Stimulated activated CD4-positive, alpha-beta T cell treated with anti-CD3 and anti-CD28 coated beads, Interleukin-15, amount 100 ng/mL, for 24 hours (primary cell): Measurements from ENCODE around the gene ETHE1.

Source experiments
- DNase-seq: peaks from one replicate; pipeline ENCODE4 v3.0.0-alpha.2; 2020

Gene ETHE1, protein sequence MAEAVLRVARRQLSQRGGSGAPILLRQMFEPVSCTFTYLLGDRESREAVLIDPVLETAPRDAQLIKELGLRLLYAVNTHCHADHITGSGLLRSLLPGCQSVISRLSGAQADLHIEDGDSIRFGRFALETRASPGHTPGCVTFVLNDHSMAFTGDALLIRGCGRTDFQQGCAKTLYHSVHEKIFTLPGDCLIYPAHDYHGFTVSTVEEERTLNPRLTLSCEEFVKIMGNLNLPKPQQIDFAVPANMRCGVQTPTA

DNA sequence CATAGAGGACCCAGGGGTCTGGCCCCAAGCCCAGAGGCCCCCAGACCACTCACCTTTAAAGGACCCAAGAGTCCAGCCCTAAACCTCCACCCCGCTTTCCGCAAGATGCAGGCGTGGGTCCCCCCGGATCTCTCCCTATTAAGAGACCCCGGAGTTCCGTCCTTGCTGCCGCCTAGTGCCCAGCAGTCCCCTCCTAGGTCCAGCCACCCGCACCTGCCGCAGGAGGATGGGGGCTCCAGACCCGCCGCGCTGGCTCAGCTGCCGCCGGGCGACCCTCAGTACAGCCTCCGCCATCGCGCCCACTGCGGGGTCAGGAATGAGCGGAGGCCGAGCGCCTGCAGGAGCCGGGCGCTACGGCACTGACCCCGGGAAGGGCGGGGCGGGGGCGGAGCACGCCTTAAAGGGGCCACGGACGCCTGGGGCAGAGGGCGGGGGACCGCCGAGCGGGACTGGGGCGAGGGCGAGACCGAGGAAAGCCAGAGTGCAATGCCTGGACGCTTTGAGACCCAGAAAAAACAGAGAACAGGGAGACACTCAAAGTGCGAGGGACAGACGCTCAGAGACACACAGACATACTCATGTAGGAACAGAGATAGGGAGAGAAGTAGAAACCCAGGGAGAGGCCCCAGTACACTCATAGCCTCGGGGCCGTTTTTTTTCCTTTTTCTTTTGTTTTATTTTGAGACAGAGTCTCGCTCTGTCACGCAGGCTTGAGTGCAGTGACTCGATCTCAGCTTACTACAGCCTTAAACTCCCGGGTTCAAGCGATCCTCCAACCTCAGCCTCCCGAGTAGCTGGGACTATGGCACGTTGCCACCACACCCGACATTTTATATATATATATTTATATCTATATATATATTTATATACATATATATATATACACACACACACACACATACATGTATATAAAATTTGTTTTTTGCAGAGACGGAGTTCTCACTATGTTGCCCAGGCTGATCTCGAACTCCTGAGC, at the start of gene ETHE1:
TSS of gene ETHE1 (minus strand) at position 318 of the 976 bp plus-strand sequence. CDS start at position 294, 24 bp downstream.
- DNase-seq, result peak; percentile 90

DNA sequence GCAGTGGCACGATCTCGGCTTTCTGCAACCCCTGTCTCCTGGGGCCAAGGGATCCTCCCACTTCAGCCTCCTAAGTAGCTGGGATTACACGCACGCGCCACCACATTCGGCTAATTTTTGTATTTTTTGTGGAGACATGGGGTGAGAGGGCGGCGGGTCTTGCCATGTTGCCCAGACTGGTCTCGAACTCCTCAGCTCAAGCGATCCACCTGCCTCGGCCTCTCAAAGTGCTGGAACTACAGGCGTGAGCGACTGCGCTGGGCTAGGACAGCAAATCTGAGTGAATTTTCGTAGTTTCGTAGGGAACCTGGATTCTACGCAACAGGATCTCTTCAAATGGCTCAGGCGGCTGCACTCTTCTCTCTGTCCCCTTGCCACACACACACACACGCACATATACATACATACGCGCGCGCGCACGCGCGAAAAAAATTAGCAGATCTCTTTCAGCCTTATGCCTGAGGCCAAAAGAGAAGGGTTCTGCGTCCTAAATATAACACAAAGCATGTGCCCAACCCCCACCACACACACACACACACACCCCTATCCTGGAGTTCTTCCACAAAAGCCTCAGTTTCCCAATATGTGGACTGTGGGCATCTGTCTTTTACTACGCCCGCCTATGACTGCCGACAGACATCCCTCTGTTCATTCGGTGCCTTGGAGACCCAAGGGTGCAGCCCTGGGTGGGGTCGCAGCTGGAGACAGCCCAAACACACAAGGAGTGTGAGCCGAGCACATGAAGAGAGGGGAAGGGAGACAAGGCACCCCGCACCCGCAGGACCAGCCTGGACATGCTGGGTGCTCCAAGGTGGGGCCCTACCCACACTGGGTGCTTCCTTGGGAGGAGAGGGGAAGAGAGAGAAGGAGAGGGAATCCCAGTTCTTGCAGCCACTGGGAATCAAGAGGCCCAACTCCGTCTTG, 49.2 kb upstream of the ETHE1 start:
- no peak for DNase-seq

DNA sequence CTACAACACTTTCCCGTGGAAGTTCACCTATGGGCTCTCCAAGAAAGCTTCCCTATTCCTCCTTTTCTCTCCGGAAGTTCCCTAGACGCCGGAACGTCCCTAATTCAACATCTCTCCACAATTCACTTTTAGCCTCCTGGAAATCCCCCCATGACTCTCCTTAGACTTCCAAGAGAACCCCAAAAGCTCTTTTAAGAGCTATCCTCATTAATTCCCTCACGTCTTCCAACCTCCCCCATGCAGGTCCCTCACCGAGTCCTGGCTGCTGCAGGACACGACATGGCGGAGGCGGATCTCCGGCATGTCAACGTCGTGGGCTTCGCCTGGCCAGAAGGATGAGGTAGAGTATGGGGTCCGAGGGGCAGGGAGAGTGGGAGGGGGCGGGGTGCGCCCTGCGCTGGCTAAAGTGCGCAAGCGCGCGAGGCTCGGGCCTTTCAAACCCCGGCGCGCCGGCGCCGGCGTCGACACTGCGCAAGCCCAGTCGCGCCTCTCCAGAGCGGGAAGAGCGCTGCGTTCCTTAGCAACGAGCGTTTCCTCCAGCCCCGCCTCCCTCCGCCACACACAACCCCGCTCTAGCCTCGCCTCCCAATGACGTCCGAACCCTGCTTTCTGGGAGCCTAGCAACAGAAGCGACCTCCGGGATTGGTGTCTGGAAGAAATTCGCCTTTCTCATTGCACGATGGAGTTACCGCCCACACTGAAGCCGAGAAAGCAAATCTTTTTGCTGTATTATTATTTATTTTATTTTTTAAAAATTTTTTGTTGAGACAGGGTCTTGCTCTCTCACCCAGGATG, 48.4 kb upstream of the ETHE1 start, which contains the start of the genes PINLYP and XRCC1:
TSS of gene PINLYP (plus strand) at position 646 of the 795 bp plus-strand sequence. CDS start 1,391 bp downstream, outside the sequence.
TSS of gene XRCC1 (minus strand) at position 372 of the 795 bp plus-strand sequence. CDS start at position 303, 69 bp downstream.
- peak; percentile 98 for DNase-seq

DNA sequence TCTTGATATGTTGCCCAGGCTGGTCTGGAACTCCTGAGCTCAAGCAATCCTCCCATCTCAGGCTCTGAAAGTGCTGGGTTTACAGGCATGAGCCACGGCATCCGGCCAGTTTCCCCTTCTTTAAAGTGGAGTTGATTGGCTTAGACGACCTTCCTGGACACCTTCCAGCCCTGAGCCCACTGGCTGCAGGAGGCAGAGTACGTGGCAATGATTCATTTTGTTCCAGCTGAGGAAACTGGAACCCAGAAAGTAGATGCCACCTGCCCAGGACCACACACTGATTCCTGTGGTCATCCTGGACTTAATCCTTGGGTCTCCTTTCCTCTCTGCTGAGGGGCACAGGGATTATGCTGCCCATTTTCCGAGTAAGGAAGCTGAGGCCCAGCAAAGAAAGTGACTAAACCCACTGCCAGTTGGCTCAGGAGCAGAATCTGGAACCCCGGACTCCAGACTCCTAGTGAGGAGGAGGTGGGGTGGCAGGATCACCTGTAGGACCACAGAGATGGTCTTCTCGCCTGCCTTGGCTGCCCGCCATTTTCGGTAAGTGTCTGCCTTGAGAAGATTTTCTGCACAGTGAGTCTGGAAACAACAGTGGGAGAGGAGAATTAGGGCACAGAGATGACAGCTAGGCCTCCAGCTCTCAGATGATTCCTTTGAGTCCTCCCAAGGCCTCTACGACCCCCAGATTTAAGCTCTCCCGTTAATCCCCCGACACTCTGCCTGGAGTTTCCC, 47.6 kb upstream of the ETHE1 start:
- no peak for DNase-seq

DNA sequence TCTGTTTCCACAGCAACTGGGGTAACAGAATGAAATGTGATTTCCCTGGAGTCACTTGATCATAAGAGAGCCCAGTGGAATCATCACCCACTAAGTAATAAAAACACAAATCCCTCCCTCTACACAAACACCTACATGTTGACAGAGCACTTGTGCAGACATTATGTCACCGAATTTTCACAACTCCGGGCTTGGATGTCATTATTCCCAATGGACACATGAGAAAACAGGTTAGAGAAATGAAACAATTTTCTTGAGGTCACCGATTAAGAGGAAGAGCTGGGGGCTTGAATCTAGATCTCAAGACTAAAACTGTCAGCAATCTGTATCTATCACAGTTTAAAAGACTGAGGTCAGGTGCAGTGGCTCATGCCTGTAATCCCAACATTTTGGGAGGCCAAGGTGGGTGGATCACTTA, 45.2 kb upstream of the ETHE1 start:
- no peak for DNase-seq

DNA sequence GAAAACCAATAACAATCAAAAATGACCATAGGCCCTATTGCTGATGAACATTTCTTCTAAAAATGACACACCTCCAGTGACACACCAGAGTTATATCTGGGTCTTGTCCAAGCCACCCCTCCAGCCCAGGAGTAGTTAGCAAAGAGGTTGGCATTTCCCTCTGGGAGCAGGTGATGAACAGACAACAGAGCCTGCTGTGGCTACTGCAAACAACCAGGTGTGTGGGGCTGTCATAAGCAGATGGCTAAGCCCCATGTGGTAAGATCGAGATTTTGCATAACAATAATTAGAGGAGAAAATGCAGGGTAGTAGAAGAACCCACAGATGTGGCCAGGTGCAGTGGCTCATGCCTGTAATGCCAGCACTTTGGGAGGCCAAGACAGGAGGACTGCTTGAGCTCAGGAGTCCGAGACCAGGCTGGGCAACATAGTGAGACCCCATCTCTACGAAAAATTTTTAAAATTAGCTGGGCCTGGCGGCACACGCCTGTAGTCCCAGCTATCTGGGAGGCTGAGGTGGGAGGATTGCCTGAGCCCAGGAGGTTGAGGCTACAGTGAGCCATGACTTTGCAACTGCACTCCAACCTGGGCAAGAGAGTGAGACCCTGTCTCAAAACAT, 43.3 kb upstream of the ETHE1 start:
- DNase-seq, result no peak

DNA sequence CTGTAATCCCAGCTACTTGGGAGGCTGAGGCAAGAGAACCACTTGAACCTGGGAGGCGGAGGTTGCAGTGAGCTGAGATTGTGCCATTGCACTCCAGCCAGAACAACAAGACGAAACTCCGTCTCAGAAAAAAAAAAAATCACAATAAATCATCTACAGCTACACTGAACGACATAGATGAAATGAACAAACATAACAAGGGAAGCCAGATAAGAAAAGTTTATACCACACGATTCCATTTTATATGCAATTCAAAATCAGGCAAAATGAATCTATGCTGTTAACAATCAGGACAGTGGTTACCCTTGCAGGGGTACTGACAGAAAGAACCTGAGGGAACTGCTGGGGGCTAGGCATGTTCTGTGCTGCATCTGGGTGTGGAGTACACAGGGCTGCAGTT, 42.7 kb upstream of the ETHE1 start:
- no peak for DNase-seq

DNA sequence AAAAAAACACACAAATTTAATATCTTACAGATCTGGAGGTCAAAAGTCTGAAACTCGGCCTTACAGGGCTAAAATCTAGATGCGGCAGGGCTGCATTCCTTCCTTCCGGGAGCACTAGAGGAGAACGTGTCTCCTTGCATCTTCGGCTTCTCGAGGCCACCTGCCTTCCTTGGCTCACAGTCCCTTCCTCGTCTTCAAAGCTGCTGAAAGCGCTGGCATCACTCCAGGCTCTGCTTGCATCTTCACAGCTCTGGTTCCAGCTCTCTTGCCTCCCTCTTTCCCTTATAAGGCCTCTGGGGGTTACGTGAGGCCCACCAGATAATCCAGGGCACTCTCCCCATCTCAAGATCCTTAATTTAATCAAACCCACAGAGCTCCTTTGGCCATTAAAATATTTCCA, 37.8 kb upstream of the ETHE1 start:
- no peak for DNase-seq

DNA sequence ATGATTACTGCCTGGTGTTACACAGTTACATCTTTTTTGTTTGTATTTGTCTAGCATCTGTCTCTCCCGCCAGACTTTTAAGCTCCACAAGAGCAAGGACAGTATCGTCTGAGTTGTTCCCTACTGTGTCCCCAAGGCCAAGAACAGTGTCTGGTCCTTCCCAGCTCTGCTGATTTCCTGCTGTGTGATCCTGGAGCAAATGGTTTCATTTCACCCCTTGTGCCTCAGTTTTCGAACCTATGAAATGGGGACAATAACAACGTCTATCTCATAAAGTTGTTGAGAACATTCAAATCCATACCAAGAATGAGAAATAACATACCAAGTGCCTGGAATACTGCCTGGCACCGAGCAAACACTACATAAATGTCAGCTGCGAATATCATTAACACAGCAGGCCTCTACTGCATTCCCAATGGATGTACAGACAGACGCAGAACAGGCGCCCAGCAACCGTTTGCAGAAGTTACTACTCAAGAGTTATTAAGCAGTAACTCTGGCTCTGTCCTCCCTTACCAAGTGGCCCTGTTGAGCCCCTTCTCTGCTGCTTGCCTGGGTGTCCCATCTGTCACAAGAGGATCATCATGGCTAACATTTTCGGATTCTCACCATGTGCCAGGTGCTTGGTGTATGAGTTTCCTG, 36.9 kb upstream of the ETHE1 start:
- DNase-seq, result no peak

DNA sequence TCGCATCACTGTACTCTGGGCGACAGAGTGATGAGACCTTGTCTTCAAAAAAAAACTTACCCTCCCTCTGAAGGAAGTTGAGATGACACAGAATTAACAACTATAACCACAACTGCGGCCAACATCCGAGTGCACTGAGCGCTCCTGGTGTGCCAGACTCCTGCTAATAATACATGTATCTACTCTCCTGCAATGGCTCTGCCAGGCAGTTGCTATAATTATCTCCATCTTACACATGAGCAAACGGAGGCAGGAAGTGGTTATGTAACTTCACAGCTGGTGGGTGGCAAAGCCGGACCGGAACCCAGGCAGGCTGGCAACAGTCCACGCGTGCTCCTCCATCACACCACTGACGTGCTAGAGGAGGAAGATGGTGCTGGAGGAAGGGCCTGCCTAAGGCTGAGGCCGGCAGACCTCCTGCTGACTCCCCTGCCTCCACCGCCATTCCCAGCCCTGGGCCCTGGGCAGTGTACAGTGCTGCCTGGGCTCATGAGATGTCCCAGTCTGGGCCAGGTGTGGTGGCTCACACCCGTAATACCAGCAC, 35.8 kb upstream of the ETHE1 start:
- DNase-seq, result peak; percentile 73

DNA sequence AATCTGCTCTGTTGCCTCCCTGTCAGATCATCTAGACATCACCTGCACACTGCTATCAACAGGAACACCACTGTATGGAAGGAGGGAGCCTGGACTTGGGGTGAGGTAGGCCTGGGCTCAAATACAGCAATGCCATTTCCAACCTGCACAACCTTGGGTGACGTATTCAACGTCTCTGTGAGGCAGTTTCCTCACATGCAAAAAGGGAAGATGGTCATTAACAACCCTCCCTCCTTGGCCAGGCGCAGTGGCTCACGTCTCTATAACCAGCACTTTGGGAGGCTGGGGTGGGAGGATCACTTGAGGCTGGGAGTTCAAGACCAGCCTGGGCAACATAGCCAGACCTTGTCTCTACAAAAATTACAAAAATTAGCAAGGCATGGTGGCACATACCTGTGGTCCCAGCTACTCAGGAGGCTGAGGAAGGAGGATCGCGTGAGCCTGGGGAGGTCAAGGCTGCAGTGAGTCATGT, 35.3 kb upstream of the ETHE1 start:
- no peak for DNase-seq

DNA sequence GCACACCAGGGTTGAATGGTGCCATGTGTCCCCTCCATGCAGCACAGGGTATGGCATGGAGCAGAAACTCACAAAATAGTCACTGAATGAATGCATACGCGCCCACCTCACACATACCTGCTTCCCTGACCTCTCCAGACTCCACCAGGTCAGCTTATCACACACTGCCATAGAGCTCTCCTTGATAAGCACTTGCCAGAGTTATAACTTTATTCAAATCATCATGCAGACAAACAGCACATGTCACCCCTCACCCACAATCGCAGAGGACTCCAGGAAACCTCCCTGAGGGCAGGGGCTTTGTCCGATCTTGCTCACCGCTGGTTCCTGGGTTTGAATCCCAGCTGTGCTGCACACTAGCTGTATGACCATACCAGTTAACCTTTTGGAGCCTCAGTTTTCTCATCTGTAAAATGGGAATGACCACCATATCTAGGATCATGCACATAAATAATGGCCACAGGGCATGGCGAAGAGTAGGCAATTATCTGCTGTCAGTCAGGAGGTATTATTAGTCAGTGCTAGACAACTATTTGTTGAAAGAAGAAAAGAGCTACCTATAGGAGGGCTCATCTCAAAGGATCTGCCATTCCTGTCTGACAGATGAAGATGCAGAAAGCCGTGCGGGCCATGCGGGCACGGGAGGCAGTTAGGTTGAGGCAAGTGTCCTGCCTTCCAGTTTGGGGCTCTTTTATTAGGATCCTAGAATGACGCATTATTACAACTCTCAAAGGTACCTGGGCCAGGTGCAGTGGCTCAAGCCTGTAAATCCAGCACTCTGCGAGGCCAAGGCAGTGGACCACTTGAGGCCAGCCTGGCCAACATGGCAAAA, 34.4 kb upstream of the ETHE1 start:
- no peak for DNase-seq

DNA sequence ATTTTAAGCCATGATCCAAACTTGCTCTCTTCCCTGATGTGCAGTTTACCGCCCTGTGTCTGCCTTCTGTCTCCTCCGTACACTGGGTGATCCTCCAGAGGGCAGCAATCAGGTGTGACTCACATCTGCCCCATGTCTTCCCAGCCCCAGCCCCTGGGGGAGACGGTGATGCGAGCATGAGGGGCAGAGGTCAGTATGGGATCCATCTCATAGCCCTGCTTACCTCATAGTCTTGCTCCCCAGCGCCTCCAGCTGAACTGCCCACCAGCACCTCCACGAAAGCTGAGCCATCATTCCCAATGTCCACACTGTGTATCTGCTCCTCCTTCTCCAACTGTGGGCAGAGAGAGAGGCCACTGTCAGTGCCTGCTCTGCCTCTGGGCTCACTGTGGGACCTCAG, 33.7 kb upstream of the ETHE1 start:
- DNase-seq, result peak; percentile 24

DNA sequence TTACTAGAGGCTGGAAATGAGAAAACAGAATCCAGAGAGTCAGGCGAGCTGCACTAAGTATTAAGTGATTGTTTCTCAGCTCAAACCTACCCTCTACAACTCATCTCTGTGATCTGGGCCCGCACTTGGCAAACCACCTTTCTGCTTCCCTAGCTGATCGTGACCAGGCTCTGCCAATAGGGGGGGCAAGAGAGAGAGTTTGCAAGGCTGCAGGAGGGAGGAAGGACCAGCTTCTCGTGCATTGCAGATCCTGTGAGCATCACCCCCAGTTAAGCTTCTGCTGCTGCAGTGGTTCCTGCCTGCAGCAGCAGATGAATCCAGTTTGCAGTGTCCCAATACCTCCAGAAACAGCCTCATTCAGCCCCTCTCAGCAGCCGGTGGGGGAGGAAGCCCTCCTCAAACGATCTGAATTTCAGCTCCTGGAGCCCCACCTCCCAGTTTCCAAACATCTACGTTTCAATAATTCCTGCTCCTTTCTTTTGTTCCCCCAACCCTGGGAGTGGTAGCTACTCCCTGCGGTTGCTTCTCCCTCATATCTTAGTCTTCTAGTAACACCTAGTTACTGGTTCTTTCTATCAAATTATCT, 28.3 kb upstream of the ETHE1 start:
- DNase-seq, result peak; percentile 85

DNA sequence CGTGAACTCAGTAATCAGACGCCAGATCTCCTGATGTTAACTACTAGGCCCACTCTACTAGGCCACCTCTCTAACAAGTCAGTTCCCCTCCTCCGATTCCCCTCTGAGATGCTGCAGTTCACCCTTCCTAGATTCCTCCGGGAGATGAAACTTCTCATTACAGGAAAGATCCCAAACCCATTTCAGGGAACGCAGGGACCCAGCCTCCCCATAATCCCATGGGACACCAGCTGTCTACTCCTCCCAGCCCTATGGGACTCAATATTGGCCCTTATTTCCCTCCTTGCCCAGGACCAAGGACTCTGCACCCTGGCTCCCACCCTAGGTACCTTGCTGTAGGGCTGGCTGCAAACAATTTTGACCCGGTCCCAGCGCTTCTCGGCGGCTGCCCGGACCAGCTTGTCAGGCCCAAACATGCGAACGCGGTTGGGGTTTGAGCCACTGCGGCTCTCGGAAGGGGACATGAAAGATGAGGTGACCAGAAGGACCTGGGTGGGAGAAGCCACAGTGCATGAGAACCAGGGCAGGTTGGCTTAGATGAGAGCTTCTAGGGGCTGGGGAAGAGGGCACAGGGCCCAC, 27.4 kb upstream of the ETHE1 start:
- DNase-seq, result no peak

DNA sequence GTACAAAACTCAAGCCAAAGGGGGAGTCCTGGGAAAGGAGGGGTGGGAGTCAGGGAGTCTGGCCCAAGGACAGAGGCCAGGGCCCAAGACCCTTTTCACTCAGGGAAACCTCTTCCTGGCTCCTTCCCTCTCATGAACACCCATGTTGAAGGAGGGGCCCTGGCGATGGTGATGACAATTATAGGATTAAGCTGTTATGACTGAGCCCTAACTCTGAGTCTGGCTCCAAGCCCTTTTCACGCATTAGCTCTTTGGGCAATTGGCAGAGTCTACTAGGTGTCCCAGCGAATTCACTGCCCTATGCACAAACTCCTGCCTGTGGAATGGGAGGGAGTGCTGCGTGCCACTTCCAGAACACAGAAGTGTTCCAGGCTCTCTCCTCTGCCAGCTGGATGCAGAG, 26.7 kb upstream of the ETHE1 start:
- DNase-seq, result no peak

DNA sequence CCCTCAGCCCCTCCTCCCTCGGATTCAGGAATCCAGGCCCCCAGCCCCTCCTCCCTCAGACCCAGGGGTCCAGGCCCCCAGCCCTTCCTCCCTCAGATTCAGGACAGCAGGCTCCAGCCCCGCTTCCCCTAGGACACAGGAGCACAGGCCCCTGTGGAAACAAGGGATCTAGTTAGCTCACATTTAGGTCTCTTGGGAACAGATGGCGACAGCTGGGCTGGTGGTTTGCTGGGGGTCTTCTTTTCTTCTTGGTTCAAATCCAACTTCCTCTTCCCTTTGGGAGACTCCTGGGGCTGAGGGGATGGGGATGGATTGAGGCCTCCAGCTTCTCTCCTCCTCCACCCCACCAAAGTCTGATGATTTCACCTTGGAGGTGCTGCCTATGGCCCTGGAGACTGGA, 25.6 kb upstream of the ETHE1 start:
- no peak for DNase-seq

DNA sequence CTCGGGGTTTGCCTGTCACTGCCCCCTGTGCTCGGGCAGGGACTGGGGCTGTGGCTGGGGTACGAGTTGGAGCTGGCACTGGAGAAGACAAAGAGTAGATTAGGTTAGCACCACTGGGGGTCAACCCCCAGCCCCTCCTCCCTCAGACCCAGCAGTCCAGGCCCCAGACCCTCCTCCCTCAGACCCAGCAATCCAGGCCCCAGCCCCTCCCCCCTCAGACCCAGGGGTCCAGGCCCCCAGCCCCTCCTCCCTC, 25.1 kb upstream of the ETHE1 start:
- no peak for DNase-seq
